Duodenal mucosa (tissue), 2 donors: ENCODE data around the gene CDH16.
"Not testable (repeated sequence)": the region's sequence is repeated elsewhere in the genome, so short reads cannot be mapped to it uniquely, and the experiment has no call there.

Experiments used
- H3K27ac ChIP-seq: one replicate; pipeline ENCODE4 v1.7.0; 2013; ENCODE audit warnings: low read depth, low read length
- H3K27me3 ChIP-seq, 2 donors: one replicate each; pipeline ENCODE4 v1.7.0; 2013; ENCODE audit warnings: low read length in 2 of 2, control low read depth in 1 of 2; ENCODE audit not compliant: insufficient read depth in 2 of 2, control insufficient read depth in 1 of 2
- H3K36me3 ChIP-seq, 2 donors: one replicate each; pipeline ENCODE4 v1.7.0; 2013; ENCODE audit warnings: low read length in 2 of 2, control low read depth in 1 of 2; ENCODE audit not compliant: insufficient read depth in 2 of 2, control insufficient read depth in 1 of 2
- H3K4me1 ChIP-seq, 2 donors: one replicate each; pipeline ENCODE4 v1.7.0; 2013; ENCODE audit warnings: low read length in 2 of 2, control low read depth in 1 of 2; ENCODE audit not compliant: insufficient read depth in 2 of 2, control insufficient read depth in 1 of 2
- H3K4me3 ChIP-seq, 2 donors: one replicate each; pipeline ENCODE4 v1.7.0; 2013; ENCODE audit warnings: low read length in 2 of 2, low read depth in 1 of 2
- H3K9ac ChIP-seq, 2 donors: one replicate each; pipeline ENCODE4 v1.7.0; 2013; ENCODE audit warnings: low read length in 2 of 2, low read depth in 1 of 2
- H3K9me3 ChIP-seq, 2 donors: one replicate each; pipeline ENCODE4 v1.7.0; 2013; ENCODE audit warnings: low read length in 2 of 2, control low read depth in 1 of 2; ENCODE audit not compliant: control insufficient read depth in 1 of 2

The CDH16 gene

DNA sequence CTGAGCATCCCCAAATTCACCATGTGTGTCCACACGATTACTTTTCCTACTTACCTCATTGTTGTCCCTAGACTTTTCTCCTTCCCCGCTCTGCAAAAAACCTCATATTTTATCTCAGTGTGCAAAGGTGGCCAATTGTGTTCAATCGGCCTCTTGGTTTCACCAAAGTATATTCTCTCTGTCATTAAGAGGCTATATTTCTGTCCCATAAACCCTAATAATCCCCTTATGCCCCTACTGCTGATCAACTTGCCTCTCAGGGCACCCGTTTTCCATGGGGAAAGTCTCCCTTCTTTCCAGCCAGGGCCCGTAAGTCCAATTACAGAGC is 28.3 kb upstream of the CDH16 start:
- Histone ChIP-seq H3K4me3 (no peak overlapping the region), H3K36me3 (peaks cover 19 to 25% of the 10 kb centered on the region in 2 donors), H3K9ac (no peak overlapping the region), H3K27ac (no peak overlapping the region), H3K9me3 (peaks cover 0 to 4% of the 10 kb centered on the region in 2 donors), H3K4me1 (peaks cover 11 to 25% of the 10 kb centered on the region in 2 donors), H3K27me3 (no peaks in the 10 kb centered on the region)

DNA sequence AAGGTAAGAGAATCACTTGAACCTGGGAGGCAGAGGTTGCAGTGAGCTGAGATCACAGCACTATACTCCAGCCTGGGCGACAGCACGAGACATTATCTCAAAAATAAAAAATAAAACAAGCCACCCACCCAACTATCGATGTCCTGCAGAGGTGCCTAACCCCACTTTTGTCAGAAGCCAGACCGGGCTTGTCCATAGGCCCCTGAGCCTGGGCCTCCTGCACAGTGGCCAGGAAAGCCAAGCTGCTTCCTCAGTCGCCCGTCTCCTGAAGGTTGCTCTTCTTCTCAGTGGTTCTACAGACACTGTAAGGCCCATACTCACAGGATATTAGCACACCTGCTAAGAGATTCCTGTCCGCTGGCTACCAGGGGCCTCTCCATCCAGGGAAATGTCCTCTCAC is 27.9 kb upstream of the CDH16 start:
- H3K27ac ChIP-seq = no peak overlapping the region
- H3K27me3 ChIP-seq = no peaks in the 10 kb centered on the region
- peaks cover 11 to 29% of the 10 kb centered on the region in 2 donors for H3K4me1 ChIP-seq
- no peak overlapping the region for H3K4me3 ChIP-seq
- H3K9me3 ChIP-seq = peaks cover 0 to 3% of the 10 kb centered on the region in 2 donors
- H3K9ac ChIP-seq = no peak overlapping the region
- H3K36me3 ChIP-seq = peaks cover 23 to 29% of the 10 kb centered on the region in 2 donors

DNA sequence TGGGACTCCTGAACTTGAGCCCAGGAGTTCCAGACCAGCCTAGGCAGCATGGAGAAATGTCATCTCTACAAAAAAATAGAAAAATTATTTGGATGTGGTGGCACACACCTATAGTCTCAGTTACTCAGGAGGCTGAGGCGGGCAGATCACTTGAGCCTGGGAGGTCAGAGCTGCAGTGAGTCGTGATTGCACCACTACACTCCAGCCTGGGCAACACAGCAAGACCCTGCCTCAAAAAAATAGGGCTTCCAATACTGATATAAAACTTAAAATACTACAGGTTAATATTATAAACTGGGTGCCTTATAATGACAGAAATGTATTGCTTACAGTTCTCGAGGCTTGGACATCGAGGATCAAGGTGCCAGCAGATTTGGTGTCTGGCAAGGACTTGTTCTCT is 27.3 kb upstream of the CDH16 start:
- no peaks in the 10 kb centered on the region for H3K9me3 ChIP-seq
- H3K27ac ChIP-seq = no peak overlapping the region

DNA sequence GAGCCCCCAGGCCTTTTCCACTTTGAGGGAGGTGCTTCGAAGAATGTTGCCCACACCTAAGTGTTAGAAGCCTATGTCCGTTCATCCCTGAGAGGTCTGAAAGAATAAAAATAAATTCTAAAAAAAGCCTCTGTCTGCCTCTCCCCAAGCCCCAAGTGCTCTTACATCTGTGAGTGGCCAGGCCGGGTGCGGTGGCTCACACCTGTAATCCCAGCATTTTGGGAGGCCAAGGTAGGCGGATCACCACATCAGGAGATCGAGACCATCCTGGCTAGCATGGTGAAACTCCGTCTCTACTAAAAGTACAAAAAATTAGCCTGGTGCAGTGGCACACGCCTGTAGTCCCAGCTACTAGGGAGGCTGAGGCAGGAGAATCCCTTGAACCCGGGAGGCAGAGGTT is 26.3 kb upstream of the CDH16 start:
- H3K36me3 ChIP-seq = peaks cover 39 to 44% of the 10 kb centered on the region in 2 donors
- H3K9ac ChIP-seq, H3K27me3 ChIP-seq, H3K9me3 ChIP-seq, H3K4me3 ChIP-seq, H3K27ac ChIP-seq: not testable (repeated sequence)
- peaks cover 11 to 44% of the 10 kb centered on the region in 2 donors for H3K4me1 ChIP-seq

More for the DNA sequence above, 27.3 kb upstream of the CDH16 start:
- Histone ChIP-seq H3K36me3 (peaks cover 29 to 35% of the 10 kb centered on the region in 2 donors), H3K4me1 (peaks cover 11 to 35% of the 10 kb centered on the region in 2 donors), H3K9ac (no peak overlapping the region), H3K27me3 (no peaks in the 10 kb centered on the region), H3K4me3 (no peak overlapping the region)

DNA sequence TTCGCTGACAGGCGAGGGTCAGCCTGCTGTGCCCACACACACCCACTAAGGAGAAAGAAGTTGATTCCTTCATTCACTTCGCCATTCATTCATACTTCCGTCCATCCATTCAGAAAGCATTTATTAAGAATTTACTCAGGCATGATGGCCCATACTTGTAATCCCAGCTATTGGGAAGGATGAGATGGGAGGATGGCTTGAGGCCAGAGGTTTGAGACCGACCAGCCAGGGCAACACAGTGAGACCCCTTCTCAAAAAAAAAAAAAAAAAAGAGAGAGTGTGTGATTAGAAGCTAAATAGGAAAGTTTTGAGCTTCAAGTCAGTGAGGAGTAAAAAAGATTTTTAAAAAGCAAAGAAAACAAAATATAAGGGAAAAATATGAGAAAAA is 25.4 kb upstream of the CDH16 start:
- Histone ChIP-seq H3K9ac (no peak overlapping the region), H3K4me3 (no peak overlapping the region), H3K36me3 (peaks cover 48 to 53% of the 10 kb centered on the region in 2 donors), H3K27me3 (no peaks in the 10 kb centered on the region), H3K27ac (no peak overlapping the region), H3K9me3 (no peaks in the 10 kb centered on the region), H3K4me1 (peaks cover 9 to 40% of the 10 kb centered on the region in 2 donors)

DNA sequence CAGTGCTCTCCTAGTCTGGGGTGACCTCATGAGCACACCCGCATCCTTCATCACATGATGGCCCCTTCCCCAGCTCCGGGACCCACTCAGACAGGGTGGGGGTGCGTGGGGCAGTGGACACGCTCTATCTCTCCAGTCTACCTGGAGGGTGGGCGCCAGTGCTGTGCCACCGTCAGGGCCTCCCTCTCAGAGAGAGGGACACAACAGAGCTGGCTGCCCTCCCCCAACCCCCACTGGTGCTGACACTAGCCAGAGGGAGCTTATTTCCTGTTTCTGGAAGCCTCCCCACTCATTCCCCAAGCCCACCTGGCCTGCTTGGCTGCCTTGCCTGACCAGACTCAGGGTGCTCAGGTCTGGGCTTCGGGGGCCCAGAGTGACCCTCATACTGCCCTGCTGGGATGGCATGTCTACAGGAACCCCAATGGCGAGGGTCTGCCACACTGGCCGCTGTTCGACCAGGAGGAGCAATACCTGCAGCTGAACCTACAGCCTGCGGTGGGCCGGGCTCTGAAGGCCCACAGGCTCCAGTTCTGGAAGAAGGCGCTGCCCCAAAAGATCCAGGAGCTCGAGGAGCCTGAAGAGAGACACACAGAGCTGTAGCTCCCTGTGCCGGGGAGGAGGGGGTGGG is 24.9 kb upstream of the CDH16 start:
- H3K36me3 ChIP-seq = peaks cover 53 to 59% of the 10 kb centered on the region in 2 donors
- H3K4me1 ChIP-seq = peaks cover 8 to 40% of the 10 kb centered on the region in 2 donors
- no peak overlapping the region for H3K27ac ChIP-seq
- no peak overlapping the region for H3K9ac ChIP-seq
- no peak overlapping the region for H3K4me3 ChIP-seq
- H3K27me3 ChIP-seq = no peaks in the 10 kb centered on the region
- H3K9me3 ChIP-seq = no peaks in the 10 kb centered on the region

DNA sequence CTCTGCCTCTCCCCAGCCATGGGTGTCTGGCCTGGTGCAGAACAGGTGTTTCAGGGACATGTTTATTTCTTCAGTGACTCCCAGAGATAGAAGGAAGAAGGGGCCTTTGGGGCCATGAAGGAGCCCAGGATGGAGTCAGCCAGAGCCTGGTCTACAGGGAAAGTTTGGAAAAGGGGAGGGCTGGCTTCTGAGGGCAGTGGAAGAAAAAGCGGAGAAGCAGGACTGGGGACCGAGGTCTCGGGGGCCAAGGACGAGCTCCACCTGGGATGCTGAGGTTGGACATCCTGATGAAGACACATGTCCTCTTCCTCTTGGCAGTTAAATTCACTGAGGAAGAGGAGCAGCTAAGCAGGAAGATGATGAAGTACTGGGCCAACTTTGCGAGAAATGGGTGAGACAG is 24.3 kb upstream of the CDH16 start:
- Histone ChIP-seq H3K9ac (no peak overlapping the region), H3K4me3 (no peak overlapping the region), H3K36me3 (peaks cover 59 to 64% of the 10 kb centered on the region in 2 donors), H3K27me3 (no peaks in the 10 kb centered on the region), H3K4me1 (peaks cover 14 to 42% of the 10 kb centered on the region in 2 donors), H3K27ac (no peak overlapping the region), H3K9me3 (no peaks in the 10 kb centered on the region)

DNA sequence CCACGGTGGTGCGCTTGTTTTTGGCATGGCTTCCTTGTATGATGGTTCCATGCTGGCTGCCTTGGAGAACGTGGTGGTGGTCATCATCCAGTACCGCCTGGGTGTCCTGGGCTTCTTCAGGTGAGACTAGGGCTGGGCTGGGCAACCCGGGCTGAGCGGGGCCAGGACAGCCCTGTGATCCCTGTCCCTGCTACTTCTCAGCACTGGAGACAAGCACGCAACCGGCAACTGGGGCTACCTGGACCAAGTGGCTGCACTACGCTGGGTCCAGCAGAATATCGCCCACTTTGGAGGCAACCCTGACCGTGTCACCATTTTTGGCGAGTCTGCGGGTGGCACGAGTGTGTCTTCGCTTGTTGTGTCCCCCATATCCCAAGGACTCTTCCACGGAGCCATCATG is 21.6 kb upstream of the CDH16 start:
- Histone ChIP-seq H3K9me3 (no peaks in the 10 kb centered on the region), H3K4me3 (no peak overlapping the region), H3K36me3 (peaks cover 65 to 76% of the 10 kb centered on the region in 2 donors), H3K4me1 (peaks cover 24 to 61% of the 10 kb centered on the region in 2 donors), H3K27ac (no peak overlapping the region), H3K9ac (no peak overlapping the region), H3K27me3 (no peaks in the 10 kb centered on the region)

DNA sequence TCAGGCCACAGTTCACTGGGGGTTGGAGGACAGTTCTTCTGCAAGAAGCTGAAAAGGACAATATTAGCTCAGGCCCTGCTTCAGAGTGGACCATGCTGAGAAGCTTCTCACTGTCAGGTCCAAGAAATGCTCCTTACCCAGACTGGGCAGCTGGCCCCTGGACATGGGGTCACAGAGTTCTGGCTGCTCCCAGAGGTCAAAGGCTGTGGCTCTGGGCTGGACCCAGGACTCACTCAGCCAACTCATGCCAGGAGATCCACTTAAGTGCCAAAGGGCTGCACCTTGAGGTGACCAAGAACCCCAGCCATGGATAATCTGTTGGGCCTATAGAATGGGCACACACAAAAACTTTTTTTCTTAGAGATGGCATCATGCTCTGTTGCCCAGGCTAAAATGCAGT is 20.7 kb upstream of the CDH16 start:
- H3K4me3 ChIP-seq = no peak overlapping the region
- peaks cover 65 to 76% of the 10 kb centered on the region in 2 donors for H3K36me3 ChIP-seq
- no peaks in the 10 kb centered on the region for H3K9me3 ChIP-seq
- no peak overlapping the region for H3K27ac ChIP-seq
- peaks cover 24 to 64% of the 10 kb centered on the region in 2 donors for H3K4me1 ChIP-seq
- H3K9ac ChIP-seq = no peak overlapping the region
- no peaks in the 10 kb centered on the region for H3K27me3 ChIP-seq

DNA sequence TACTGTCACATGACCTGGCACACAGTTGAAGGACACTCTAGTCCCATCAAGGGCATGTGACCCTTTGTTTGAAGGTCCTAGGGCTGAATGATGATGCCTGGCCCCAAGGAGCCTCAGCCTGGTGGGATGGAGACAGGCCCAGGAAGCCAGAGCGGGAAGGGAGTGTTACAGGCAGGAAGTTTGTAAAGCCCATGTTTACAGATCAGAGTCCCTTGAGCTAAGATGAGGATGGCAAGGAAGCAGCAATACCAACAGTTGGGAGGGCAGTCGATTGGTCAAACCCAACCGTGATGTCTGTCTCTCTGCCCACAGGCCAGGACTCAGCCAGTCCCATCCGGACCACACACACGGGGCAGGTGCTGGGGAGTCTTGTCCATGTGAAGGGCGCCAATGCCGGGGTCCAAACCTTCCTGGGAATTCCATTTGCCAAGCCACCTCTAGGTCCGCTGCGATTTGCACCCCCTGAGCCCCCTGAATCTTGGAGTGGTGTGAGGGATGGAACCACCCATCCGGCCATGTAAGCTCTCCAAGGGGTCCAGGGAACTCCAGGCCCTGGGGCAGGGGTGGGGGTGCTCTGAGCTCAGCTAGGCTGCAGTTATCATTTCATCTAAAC is 19.1 kb upstream of the CDH16 start:
- Histone ChIP-seq H3K27ac (no peak overlapping the region), H3K27me3 (no peaks in the 10 kb centered on the region), H3K9ac (peak overlapping the region; percentile 44 to 57), H3K36me3 (peaks cover 53 to 60% of the 10 kb centered on the region in 2 donors), H3K4me3 (peak overlapping the region; percentile 99 to 100), H3K4me1 (peaks cover 31 to 75% of the 10 kb centered on the region in 2 donors), H3K9me3 (no peaks in the 10 kb centered on the region)
